Kidney epithelial cell (primary cell): ENCODE data around the gene MRNIP. TPM values are rescaled to one million over a fixed set of nuclear protein-coding genes. Genes with fewer than 3 reads are reported as not detected.
A peak's percentile ranks its signal among the peaks of the same experiment; 100 is the strongest.

Source experiments
- DNase-seq: peaks from one replicate; pipeline ENCODE4 v3.0.0-alpha.2; 2010; ENCODE audit warnings: low read depth
- H3K27me3 ChIP-seq: 2 replicates; pipeline ENCODE4 v1.6.0; 2011; ENCODE audit warnings: low read length; ENCODE audit not compliant: control insufficient read depth, insufficient read depth
- H3K36me3 ChIP-seq: 2 replicates; pipeline ENCODE4 v1.5.1; 2011; ENCODE audit warnings: low read length; ENCODE audit not compliant: control insufficient read depth, insufficient read depth
- H3K4me3 ChIP-seq: 2 replicates; pipeline ENCODE4 v1.5.1; 2011; ENCODE audit warnings: low read depth, mild to moderate bottlenecking, control low read depth, low read length
- total RNA-seq: library from RNA; depleted of rRNA; stranded (reverse); fragments of >200 nt; gene quantifications from 2 replicates; pipeline ENCODE4 v1.2.3, GENCODE V29; 2015
- TF ChIP-seq, protein P1 (sequence below): IDR thresholded peaks from 2 replicates; pipeline ENCODE4 v1.5.1; 2011; ENCODE audit warnings: mild to moderate bottlenecking, moderate library complexity, low read length, control low read depth, inconsistent platforms; ENCODE audit not compliant: insufficient read depth, poor library complexity, severe bottlenecking

The MRNIP gene
- total RNA-seq, 1 donor from 2014 or later, result 25.7 TPM

DNA sequence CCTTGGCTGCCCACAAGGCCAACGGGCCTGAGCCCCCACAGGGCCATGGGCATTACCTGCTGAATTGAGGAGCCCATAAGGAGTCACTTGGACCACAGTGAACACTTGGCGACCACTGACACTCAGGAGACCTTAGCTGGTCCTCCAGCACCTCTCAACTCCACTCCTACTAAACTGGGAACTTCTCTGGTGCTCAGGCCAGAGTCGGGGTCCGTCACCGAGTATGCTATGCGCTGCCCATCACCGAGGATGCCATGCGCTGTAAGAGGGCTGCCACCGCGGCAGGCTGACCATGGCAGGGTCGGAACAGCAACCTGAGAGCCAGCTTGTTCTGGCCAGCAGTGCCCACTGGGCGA, 38.5 kb downstream of the MRNIP start:
- H3K27me3 ChIP-seq, result no peaks in the 10 kb centered on the region
- no peak for DNase-seq
- TF ChIP-seq, protein P1, sequence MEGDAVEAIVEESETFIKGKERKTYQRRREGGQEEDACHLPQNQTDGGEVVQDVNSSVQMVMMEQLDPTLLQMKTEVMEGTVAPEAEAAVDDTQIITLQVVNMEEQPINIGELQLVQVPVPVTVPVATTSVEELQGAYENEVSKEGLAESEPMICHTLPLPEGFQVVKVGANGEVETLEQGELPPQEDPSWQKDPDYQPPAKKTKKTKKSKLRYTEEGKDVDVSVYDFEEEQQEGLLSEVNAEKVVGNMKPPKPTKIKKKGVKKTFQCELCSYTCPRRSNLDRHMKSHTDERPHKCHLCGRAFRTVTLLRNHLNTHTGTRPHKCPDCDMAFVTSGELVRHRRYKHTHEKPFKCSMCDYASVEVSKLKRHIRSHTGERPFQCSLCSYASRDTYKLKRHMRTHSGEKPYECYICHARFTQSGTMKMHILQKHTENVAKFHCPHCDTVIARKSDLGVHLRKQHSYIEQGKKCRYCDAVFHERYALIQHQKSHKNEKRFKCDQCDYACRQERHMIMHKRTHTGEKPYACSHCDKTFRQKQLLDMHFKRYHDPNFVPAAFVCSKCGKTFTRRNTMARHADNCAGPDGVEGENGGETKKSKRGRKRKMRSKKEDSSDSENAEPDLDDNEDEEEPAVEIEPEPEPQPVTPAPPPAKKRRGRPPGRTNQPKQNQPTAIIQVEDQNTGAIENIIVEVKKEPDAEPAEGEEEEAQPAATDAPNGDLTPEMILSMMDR, result no peak
- peak overlapping the region; percentile 95 for H3K4me3 ChIP-seq
- peaks cover 5% of the 10 kb centered on the region for H3K36me3 ChIP-seq

DNA sequence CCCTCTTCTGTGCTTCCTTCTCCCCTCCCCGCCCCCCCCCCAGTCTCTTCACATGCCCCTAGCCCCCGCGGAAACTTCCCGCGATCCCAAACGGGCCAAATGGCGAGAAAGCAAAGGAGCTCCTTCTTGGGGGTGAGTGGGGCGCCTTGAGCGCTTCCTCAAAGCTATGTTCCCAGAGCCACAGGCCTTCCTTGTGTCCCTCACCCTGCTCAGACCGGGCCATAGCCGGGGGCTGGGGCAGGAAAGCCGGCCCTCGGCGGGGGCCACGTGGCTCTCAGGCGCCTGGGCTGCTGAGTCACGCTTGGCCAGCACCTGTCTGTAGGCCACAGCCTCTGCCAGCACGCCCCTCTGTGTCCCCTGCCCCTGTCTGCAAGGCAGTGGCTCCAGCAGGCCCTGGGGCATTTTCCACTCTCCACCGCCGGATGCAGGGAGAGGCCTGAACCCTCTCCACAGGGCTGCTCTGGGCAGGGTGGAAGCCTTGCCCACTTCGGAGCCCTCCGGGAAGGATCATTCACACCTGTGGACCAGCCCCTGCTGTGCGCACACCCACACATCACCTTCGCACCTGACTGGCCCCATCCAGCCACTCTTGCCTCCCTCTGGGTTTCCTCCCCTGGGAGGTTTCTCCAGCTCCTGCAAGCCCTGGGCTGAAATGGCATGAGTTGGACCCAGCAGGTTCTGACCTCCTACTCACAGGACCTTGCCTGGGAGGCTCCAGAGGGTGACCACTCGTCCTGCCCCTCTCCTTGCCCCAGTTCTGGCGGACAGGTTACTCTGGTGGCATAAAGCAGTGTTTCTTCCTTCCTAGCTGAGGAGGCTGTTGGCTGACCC, 39.1 kb downstream of the MRNIP start:
- TF ChIP-seq, protein P1, result no peak
- H3K4me3 ChIP-seq, result no peak overlapping the region
- peaks cover 5% of the 10 kb centered on the region for H3K36me3 ChIP-seq
- DNase-seq, result peak; percentile 52
- H3K27me3 ChIP-seq, result no peaks in the 10 kb centered on the region

DNA sequence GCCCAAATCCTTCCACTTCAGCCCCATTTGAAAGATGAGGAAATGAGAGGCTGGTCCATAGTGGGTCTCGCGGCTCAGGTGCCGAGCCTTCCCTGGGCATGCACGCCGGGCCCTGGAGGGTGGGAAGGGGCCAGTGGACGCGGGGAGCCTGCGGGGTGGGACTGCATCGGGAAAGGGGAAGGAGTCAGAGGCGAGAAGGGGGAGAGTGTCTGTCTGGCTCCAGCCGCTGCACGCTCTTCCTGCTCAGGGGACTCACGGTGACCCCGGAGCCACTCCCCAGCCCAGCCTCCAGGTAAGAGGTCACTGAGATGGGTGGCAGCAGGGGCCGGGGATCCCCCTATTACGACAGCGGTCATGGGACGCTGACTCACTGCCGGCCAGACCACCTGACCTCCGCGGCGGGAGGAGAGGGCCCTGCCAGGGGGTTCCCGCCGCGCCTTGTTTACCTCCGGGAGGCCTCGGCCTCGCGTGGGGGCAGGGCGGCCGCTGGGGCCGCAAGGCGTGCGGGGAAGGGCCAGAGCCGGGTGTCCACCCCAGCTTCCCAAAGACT, 39.8 kb downstream of the MRNIP start:
- DNase-seq, result peak; percentile 82
- H3K4me3 ChIP-seq, result no peak overlapping the region
- H3K27me3 ChIP-seq, result no peaks in the 10 kb centered on the region
- TF ChIP-seq, protein P1, result no peak
- H3K36me3 ChIP-seq, result peaks cover 3% of the 10 kb centered on the region

DNA sequence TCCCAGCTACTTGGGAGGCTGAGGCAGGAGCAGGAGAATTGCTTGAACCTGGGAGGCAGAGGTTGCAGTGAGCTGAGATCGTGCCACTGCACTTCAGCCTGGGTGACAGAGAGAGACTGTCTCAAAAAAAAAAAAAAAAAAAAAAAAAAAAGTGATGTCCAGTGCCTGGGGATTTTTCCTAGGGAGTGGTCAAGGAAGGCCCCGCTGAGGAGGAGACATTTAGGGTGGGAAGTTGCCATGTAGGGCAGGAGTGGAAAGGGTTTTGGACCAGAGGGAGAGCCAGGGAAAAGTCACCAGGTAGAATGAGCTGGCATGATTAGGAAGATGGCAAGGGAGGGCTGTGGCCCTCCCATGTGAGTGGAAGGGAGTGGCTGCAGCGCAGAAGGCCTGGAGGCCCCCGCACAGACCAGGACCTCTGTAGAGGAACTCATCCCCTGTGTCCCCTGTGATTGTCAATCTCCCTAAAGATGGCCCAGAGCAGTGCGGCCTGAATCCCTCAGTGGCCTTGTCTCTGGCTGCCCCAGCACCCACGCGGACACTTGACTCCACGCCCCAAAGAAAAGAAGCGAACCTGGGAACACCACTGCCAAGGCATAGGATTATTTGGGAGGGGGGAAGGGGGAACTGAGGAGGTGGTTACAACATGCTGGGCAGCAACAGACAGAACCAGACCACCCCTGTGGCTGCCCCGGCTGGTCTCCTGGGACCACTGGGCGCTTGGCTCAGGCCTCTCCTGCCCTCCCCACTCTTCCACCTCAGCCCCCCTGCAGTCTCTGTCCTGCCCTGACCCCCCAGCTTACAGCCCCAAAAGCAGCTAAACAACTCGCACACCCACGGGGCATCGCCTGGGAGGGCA, 40.5 kb downstream of the MRNIP start:
- Histone ChIP-seq H3K4me3 (no peak overlapping the region), H3K27me3 (no peaks in the 10 kb centered on the region), H3K36me3 (peaks cover 3% of the 10 kb centered on the region)
- no peak for DNase-seq
- TF ChIP-seq, protein P1, result no peak

DNA sequence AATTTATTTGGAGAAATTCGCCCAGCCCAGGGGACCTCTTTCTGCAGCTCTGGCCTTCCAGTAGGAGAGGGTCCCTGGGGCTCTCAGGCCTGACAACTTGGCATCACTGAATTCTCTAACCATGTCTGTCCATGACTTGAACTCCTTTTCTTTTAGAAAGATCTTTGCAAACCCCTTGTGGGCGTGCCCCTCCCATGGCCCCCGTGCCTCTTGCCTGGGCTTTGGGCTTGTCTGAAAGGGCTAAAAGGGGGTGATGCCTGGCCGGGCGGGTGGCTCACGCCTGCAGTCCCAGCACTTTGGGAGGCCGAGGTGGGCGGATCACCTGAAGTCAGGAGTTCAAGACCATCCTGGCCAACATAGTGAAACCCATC, 41.2 kb downstream of the MRNIP start:
- TF ChIP-seq, protein P1, result no peak
- no peak overlapping the region for H3K4me3 ChIP-seq
- H3K27me3 ChIP-seq, result no peaks in the 10 kb centered on the region
- H3K36me3 ChIP-seq, result peaks cover 1% of the 10 kb centered on the region
- DNase-seq, result no peak
